Measurements from ENCODE around the gene PLA2G4F.

DNA sequence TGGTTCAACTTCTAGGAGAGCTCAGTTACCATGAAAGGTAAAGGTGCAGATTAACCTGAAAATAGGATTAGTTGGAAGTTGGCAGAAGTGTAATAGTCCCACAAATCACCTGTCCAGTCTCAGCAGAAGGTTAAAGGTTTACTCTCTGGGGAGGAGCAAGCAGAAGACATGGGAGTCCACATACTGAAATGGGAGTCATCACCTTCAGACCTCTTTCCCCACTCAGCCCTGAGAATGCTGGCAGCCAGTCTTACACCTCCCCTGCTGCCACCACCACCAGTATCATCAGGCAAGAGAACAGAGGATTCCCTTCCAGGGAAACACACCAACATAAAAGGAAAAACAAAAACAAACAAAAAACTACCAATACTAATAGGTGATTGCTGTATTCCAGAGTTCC is 48.2 kb downstream of the PLA2G4F start:
- TF ChIP-seq, protein P1, sequence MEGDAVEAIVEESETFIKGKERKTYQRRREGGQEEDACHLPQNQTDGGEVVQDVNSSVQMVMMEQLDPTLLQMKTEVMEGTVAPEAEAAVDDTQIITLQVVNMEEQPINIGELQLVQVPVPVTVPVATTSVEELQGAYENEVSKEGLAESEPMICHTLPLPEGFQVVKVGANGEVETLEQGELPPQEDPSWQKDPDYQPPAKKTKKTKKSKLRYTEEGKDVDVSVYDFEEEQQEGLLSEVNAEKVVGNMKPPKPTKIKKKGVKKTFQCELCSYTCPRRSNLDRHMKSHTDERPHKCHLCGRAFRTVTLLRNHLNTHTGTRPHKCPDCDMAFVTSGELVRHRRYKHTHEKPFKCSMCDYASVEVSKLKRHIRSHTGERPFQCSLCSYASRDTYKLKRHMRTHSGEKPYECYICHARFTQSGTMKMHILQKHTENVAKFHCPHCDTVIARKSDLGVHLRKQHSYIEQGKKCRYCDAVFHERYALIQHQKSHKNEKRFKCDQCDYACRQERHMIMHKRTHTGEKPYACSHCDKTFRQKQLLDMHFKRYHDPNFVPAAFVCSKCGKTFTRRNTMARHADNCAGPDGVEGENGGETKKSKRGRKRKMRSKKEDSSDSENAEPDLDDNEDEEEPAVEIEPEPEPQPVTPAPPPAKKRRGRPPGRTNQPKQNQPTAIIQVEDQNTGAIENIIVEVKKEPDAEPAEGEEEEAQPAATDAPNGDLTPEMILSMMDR (IDR thresholded peaks at IDR 0.05), result no peak
- TF ChIP-seq POLR2AphosphoS5 (IDR thresholded peaks at IDR 0.05), result no peak
